Measurements from ENCODE around the gene MYO1H.

The MYO1H gene

GRCh38 chr12:109476807-109477184 lies 129.1 kb downstream of the MYO1H start:
- DNase-seq, result no peak

GRCh38 chr12:109477185-109477962 lies 129.7 kb downstream of the MYO1H start, which contains the start of the genes KCTD10 and UBE3B:
Gene KCTD10, minus strand, starts transcription at chr12:109477300. Its CDS starts 38 bp downstream, at chr12:109477262.
Gene UBE3B, plus strand, starts transcription at chr12:109477634. Its CDS starts 5,918 bp downstream, at chr12:109483552.
- DNase-seq, result peak; percentile 90

- no peak for DNase-seq
These were observed 130.2 kb downstream of the MYO1H start for GRCh38 chr12:109477963-109478315.

- no peak for DNase-seq
These were observed 132.1 kb downstream of the MYO1H start for GRCh38 chr12:109479761-109480160.

GRCh38 chr12:109480356-109480755 lies 132.7 kb downstream of the MYO1H start:
- DNase-seq, result no peak

GRCh38 chr12:109481863-109482262 lies 134.2 kb downstream of the MYO1H start:
- DNase-seq, result no peak

GRCh38 chr12:109482491-109482890 lies 134.8 kb downstream of the MYO1H start:
- no peak for DNase-seq

- DNase-seq, result no peak
These were observed 135.2 kb downstream of the MYO1H start for GRCh38 chr12:109482894-109483293.

GRCh38 chr12:109483346-109483745 lies 135.6 kb downstream of the MYO1H start:
- no peak for DNase-seq

GRCh38 chr12:109485201-109485600 lies 137.5 kb downstream of the MYO1H start:
- no peak for DNase-seq

- no peak for DNase-seq
These were observed 139.7 kb downstream of the MYO1H start for GRCh38 chr12:109487181-109488050.

- no peak for DNase-seq
These were observed 140.5 kb downstream of the MYO1H start for GRCh38 chr12:109488051-109488665.

- DNase-seq, result no peak
These were observed 141.6 kb downstream of the MYO1H start for GRCh38 chr12:109489016-109489954.

GRCh38 chr12:109489955-109490565 lies 142.4 kb downstream of the MYO1H start:
- DNase-seq, result no peak

GRCh38 chr12:109491671-109492070 lies 144.0 kb downstream of the MYO1H start:
- no peak for DNase-seq

- DNase-seq, result no peak
These were observed 144.7 kb downstream of the MYO1H start for GRCh38 chr12:109492371-109492770.

- DNase-seq, result no peak
These were observed 145.4 kb downstream of the MYO1H start for GRCh38 chr12:109493090-109493489.

GRCh38 chr12:109493938-109494337 lies 146.2 kb downstream of the MYO1H start:
- DNase-seq, result no peak

- no peak for DNase-seq
These were observed 146.7 kb downstream of the MYO1H start for GRCh38 chr12:109494348-109494881.

- DNase-seq, result no peak
These were observed 147.3 kb downstream of the MYO1H start for GRCh38 chr12:109495012-109495411.

GRCh38 chr12:109496306-109496705 lies 148.6 kb downstream of the MYO1H start:
- DNase-seq, result no peak

GRCh38 chr12:109497675-109498074 lies 150.0 kb downstream of the MYO1H start:
- DNase-seq, result no peak

Data from hematopoietic multipotent progenitor cell treated with erythropoietin and hydrocortisone succinate and interleukin-3 and kit ligand, for 8 days (in vitro differentiated cells).